ENCODE results near the gene HTR2C.

DNA sequence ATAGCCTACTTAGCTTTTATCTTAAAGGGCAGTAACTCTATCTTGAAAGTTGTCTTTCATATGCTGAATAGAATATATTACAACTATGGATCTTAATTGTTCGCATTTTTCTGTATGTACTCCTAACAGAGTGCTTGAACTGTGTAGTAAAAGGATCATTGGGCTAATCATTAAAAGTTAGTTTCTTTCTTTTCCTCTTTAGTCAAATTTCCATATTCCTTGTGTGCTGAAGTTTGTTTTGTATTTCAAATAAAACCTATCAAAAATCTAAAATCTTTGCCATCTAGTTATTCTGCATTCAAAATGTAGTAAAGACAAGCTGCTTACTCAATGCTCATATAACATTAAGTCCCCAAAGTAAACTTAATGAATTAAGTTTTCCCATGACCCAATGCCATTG is 182.7 kb downstream of the HTR2C start:
- TF ChIP-seq TP53 (CRISPR knock-in tag; IDR thresholded peaks at IDR 0.05) (no peak), MAFK (IDR thresholded peaks at IDR 0.05; ENCODE audit: partially characterized antibody) (no peak), EP300 (IDR thresholded peaks at IDR 0.05) (no peak)

Measured in A549 (cell line).